ENCODE results near the gene APLP1.
A peak's percentile ranks its signal among the peaks of the same experiment; 100 is the strongest.
"Not testable (repeated sequence)": the region's sequence is repeated elsewhere in the genome, so short reads cannot be mapped to it uniquely, and the experiment has no call there.

The APLP1 gene

GRCh38 chr19:35862528-35862927 is 5.8 kb upstream of the APLP1 start:
- H3K4me3 Mint-ChIP-seq: no peak overlapping the region
- no peaks in the 10 kb centered on the region for H3K36me3 Mint-ChIP-seq
- no peak overlapping the region for H3K27ac Mint-ChIP-seq
- H3K9me3 Mint-ChIP-seq (ENCODE audit: low read depth): no peaks in the 10 kb centered on the region
- H3K4me1 Mint-ChIP-seq (ENCODE audit: low read depth): peaks cover 3% of the 10 kb centered on the region
- H3K27me3 Mint-ChIP-seq: peaks cover 8% of the 10 kb centered on the region

- no peaks in the 10 kb centered on the region for H3K9me3 Mint-ChIP-seq (ENCODE audit: low read depth)
- no peak overlapping the region for H3K27ac Mint-ChIP-seq
- peaks cover 2% of the 10 kb centered on the region for H3K4me1 Mint-ChIP-seq (ENCODE audit: low read depth)
- no peaks in the 10 kb centered on the region for H3K36me3 Mint-ChIP-seq
- no peak overlapping the region for H3K4me3 Mint-ChIP-seq
- H3K27me3 Mint-ChIP-seq: peaks cover 10% of the 10 kb centered on the region
These were observed 5.4 kb upstream of the APLP1 start for GRCh38 chr19:35863018-35863417.

- H3K9me3 Mint-ChIP-seq (ENCODE audit: low read depth): no peaks in the 10 kb centered on the region
- no peak overlapping the region for H3K27ac Mint-ChIP-seq
- peaks cover 20% of the 10 kb centered on the region for H3K27me3 Mint-ChIP-seq
- peak overlapping the region; percentile 40 for H3K4me3 Mint-ChIP-seq
- peaks cover 12% of the 10 kb centered on the region for H3K4me1 Mint-ChIP-seq (ENCODE audit: low read depth)
- no peaks in the 10 kb centered on the region for H3K36me3 Mint-ChIP-seq
These were observed 501 bp downstream of the APLP1 start for GRCh38 chr19:35868823-35869326.

GRCh38 chr19:35869327-35870123 is 1.2 kb downstream of the APLP1 start:
- H3K4me3 Mint-ChIP-seq: peak overlapping the region; percentile 81

GRCh38 chr19:35870124-35870736 is 1.9 kb downstream of the APLP1 start:
- Mint-ChIP-seq H3K4me3 (peak overlapping the region; percentile 81), H3K27me3 (peaks cover 23% of the 10 kb centered on the region), H3K4me1 (ENCODE audit: low read depth) (peaks cover 12% of the 10 kb centered on the region)
- not testable (repeated sequence) for H3K9me3 Mint-ChIP-seq (ENCODE audit: low read depth); H3K36me3 Mint-ChIP-seq; H3K27ac Mint-ChIP-seq

More at GRCh38 chr19:35869327-35870123, 1.2 kb downstream of the APLP1 start:
- Mint-ChIP-seq H3K4me1 (ENCODE audit: low read depth) (peaks cover 12% of the 10 kb centered on the region), H3K36me3 (no peaks in the 10 kb centered on the region), H3K9me3 (ENCODE audit: low read depth) (no peaks in the 10 kb centered on the region), H3K27ac (no peak overlapping the region), H3K27me3 (peaks cover 23% of the 10 kb centered on the region)

- H3K4me3 Mint-ChIP-seq: no peak overlapping the region
- no peaks in the 10 kb centered on the region for H3K36me3 Mint-ChIP-seq
- no peaks in the 10 kb centered on the region for H3K9me3 Mint-ChIP-seq (ENCODE audit: low read depth)
- no peak overlapping the region for H3K27ac Mint-ChIP-seq
- H3K4me1 Mint-ChIP-seq (ENCODE audit: low read depth): peaks cover 12% of the 10 kb centered on the region
- H3K27me3 Mint-ChIP-seq: peaks cover 23% of the 10 kb centered on the region
These were observed 2.4 kb downstream of the APLP1 start for GRCh38 chr19:35870798-35871197.

GRCh38 chr19:35871611-35872010 is 3.2 kb downstream of the APLP1 start:
- H3K4me1 Mint-ChIP-seq (ENCODE audit: low read depth): peaks cover 12% of the 10 kb centered on the region
- no peak overlapping the region for H3K4me3 Mint-ChIP-seq
- H3K9me3 Mint-ChIP-seq (ENCODE audit: low read depth): no peaks in the 10 kb centered on the region
- no peak overlapping the region for H3K27ac Mint-ChIP-seq
- H3K27me3 Mint-ChIP-seq: peaks cover 25% of the 10 kb centered on the region
- H3K36me3 Mint-ChIP-seq: peaks cover 4% of the 10 kb centered on the region

- Mint-ChIP-seq H3K9me3 (ENCODE audit: low read depth) (no peaks in the 10 kb centered on the region), H3K36me3 (peaks cover 4% of the 10 kb centered on the region), H3K27me3 (peaks cover 25% of the 10 kb centered on the region), H3K27ac (no peak overlapping the region), H3K4me3 (no peak overlapping the region), H3K4me1 (ENCODE audit: low read depth) (peaks cover 12% of the 10 kb centered on the region)
These were observed 3.8 kb downstream of the APLP1 start for GRCh38 chr19:35872180-35872579.

- Mint-ChIP-seq H3K36me3 (peaks cover 4% of the 10 kb centered on the region), H3K9me3 (ENCODE audit: low read depth) (no peaks in the 10 kb centered on the region), H3K27me3 (peaks cover 28% of the 10 kb centered on the region), H3K4me1 (ENCODE audit: low read depth) (peaks cover 9% of the 10 kb centered on the region), H3K27ac (no peak overlapping the region), H3K4me3 (no peak overlapping the region)
These were observed 6.1 kb downstream of the APLP1 start for GRCh38 chr19:35874392-35874930.

GRCh38 chr19:35879068-35879467 is 10.7 kb downstream of the APLP1 start:
- Mint-ChIP-seq H3K27me3 (peaks cover 15% of the 10 kb centered on the region), H3K4me3 (no peak overlapping the region)

GRCh38 chr19:35879770-35880317 is 11.5 kb downstream of the APLP1 start:
- peaks cover 14% of the 10 kb centered on the region for H3K27me3 Mint-ChIP-seq
- no peak overlapping the region for H3K27ac Mint-ChIP-seq
- H3K9me3 Mint-ChIP-seq (ENCODE audit: low read depth): no peaks in the 10 kb centered on the region
- no peak overlapping the region for H3K4me3 Mint-ChIP-seq
- peaks cover 12% of the 10 kb centered on the region for H3K4me1 Mint-ChIP-seq (ENCODE audit: low read depth)
- H3K36me3 Mint-ChIP-seq: peaks cover 4% of the 10 kb centered on the region

More at GRCh38 chr19:35879068-35879467, 10.7 kb downstream of the APLP1 start:
- Mint-ChIP-seq H3K4me1 (ENCODE audit: low read depth) (peaks cover 12% of the 10 kb centered on the region), H3K36me3 (peaks cover 4% of the 10 kb centered on the region), H3K9me3 (ENCODE audit: low read depth) (no peaks in the 10 kb centered on the region), H3K27ac (no peak overlapping the region)

GRCh38 chr19:35882114-35882832 is 13.9 kb downstream of the APLP1 start:
- Mint-ChIP-seq H3K27ac (no peak overlapping the region), H3K9me3 (ENCODE audit: low read depth) (no peaks in the 10 kb centered on the region), H3K27me3 (peaks cover 9% of the 10 kb centered on the region), H3K36me3 (no peaks in the 10 kb centered on the region), H3K4me1 (ENCODE audit: low read depth) (peaks cover 12% of the 10 kb centered on the region), H3K4me3 (no peak overlapping the region)

GRCh38 chr19:35883882-35884281 is 15.5 kb downstream of the APLP1 start:
- peaks cover 8% of the 10 kb centered on the region for H3K36me3 Mint-ChIP-seq
- no peaks in the 10 kb centered on the region for H3K9me3 Mint-ChIP-seq (ENCODE audit: low read depth)
- H3K4me3 Mint-ChIP-seq: no peak overlapping the region
- H3K4me1 Mint-ChIP-seq (ENCODE audit: low read depth): peaks cover 11% of the 10 kb centered on the region
- peaks cover 4% of the 10 kb centered on the region for H3K27me3 Mint-ChIP-seq
- H3K27ac Mint-ChIP-seq: no peak overlapping the region

- peak overlapping the region; percentile 46 for H3K27ac Mint-ChIP-seq
- no peaks in the 10 kb centered on the region for H3K27me3 Mint-ChIP-seq
- peaks cover 11% of the 10 kb centered on the region for H3K36me3 Mint-ChIP-seq
- H3K4me3 Mint-ChIP-seq: no peak overlapping the region
- no peaks in the 10 kb centered on the region for H3K9me3 Mint-ChIP-seq (ENCODE audit: low read depth)
- peaks cover 4% of the 10 kb centered on the region for H3K4me1 Mint-ChIP-seq (ENCODE audit: low read depth)
These were observed 16.9 kb downstream of the APLP1 start for GRCh38 chr19:35885225-35885738.
